GM12864 (cell line): Measurements from ENCODE around the gene MRPL48.

Experiments
- DNase-seq: peaks from one replicate; pipeline ENCODE4 v3.0.0-alpha.2; 2011; ENCODE audit warnings: low read depth
- H3K4me3 ChIP-seq: 2 replicates; pipeline ENCODE4 v1.5.1; 2011; ENCODE audit warnings: mild to moderate bottlenecking, low read depth, low read length, control low read depth
- TF ChIP-seq, protein P1 (sequence below): IDR thresholded peaks from 2 replicates; pipeline ENCODE4 v1.5.1; 2011; ENCODE audit warnings: low read depth, mild to moderate bottlenecking, moderate library complexity, low read length, control low read depth, inconsistent platforms; ENCODE audit errors: missing control alignments

The MRPL48 gene

DNA sequence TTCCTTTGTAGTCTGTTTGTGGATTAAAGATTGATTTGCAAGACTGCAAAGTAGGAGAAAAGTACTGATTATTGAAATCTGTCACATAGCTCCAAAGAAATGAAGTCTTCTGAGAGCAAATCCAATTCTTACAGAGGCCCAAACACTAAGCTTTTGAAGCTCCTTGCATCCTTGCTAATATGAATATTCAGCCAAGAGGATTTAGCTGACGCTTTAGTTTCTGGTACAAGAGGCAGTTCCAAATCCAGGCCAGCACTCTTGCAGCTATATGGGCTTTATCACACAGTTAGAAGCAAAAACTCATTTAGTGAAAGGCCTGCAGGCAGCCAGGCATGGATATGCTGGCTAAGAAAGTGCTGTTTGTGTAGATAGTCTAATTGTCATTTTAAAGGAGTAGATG is 101.9 kb downstream of the MRPL48 start:
- TF ChIP-seq, protein P1, sequence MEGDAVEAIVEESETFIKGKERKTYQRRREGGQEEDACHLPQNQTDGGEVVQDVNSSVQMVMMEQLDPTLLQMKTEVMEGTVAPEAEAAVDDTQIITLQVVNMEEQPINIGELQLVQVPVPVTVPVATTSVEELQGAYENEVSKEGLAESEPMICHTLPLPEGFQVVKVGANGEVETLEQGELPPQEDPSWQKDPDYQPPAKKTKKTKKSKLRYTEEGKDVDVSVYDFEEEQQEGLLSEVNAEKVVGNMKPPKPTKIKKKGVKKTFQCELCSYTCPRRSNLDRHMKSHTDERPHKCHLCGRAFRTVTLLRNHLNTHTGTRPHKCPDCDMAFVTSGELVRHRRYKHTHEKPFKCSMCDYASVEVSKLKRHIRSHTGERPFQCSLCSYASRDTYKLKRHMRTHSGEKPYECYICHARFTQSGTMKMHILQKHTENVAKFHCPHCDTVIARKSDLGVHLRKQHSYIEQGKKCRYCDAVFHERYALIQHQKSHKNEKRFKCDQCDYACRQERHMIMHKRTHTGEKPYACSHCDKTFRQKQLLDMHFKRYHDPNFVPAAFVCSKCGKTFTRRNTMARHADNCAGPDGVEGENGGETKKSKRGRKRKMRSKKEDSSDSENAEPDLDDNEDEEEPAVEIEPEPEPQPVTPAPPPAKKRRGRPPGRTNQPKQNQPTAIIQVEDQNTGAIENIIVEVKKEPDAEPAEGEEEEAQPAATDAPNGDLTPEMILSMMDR, result no peak
- DNase-seq, result no peak
- H3K4me3 ChIP-seq, result no peak overlapping the region

DNA sequence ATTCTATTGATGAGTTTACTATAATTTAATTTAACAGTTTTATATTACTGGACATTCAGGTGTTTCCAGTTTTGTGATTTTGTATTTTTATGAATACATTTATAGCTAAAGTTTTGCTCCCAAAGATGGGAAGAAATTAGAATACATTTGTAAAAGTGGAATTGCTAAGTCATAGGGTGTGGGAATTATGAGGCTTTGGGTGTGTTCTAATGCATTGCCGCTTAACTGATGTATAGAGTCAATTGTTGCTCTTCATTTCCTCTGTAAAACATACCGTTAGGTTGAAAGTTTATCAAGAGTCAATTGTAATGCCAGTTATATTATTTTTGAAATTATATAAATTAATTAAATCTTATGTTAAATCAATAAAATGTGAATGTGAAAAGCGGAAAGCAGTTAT is 105.4 kb downstream of the MRPL48 start:
- TF ChIP-seq, protein P1, result no peak
- no peak for DNase-seq
- H3K4me3 ChIP-seq, result no peak overlapping the region

DNA sequence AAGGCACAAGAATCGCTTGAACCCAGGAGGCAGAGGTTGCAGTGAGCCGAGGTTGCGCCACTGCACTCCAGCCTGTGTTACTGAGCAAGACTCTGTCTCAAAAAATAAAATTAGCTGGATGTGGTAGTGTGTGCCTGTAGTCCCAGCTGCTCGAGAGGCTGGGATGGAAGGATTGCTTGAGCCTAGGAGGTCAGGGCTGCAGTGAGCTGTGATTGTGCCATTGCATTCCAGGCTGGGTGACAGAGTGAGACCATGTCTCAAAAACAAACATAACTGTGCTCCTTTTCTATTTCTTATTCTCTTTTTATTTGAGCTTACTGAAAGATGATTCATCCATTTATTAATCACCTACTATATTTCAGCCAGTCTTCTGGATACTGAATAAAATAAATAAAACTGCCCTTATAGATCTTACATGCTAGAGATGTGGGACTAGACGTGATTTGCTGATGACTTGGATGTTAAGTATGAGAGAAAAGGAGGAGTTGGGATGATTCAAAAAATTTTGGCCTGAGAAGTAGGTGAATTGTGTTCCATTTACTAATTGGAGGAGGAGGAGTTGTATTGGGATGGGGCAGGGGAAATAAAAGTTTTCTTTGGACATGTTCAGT is 107.2 kb downstream of the MRPL48 start:
- no peak for DNase-seq
- H3K4me3 ChIP-seq, result no peak overlapping the region
- TF ChIP-seq, protein P1, result no peak

DNA sequence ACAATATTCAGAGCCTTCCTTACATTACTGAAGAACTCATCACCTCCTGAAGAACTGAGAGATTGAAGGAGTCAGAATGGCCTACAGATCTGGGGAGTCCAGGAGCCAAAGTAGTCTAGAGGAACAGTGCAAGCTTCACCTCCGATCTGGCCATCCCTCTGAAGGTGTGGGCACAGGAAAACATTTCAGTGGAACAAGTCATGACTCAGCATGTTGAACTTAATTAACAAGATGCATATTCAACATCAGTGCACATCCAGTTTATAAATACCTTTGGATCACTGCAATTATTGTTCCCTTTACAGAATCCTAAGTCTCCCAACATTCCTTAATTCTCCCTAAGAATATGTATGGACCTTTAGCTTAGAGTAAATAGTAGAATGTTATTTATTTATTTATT is 114.6 kb downstream of the MRPL48 start:
- no peak for DNase-seq
- TF ChIP-seq, protein P1, result no peak
- no peak overlapping the region for H3K4me3 ChIP-seq

DNA sequence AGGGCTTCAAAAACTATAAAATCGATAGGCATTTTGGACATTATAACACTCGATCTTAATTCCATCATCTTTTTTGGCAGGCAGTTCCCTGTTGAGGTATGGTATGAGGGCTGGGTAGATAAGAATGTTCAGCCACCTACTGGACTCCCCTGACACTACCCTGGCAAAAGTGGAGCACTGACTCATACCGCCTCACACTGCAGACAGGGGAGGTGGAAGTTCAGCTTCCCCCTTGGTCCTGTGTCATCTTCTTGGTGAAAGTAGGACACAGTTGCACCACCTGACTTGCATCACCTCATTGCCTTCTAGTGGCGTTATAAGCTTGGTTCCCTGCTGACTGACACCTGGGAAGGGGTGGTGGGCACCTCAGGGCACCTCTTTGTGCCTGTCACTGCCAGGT is 119.5 kb downstream of the MRPL48 start:
- no peak for DNase-seq
- TF ChIP-seq, protein P1, result no peak
- no peak overlapping the region for H3K4me3 ChIP-seq

DNA sequence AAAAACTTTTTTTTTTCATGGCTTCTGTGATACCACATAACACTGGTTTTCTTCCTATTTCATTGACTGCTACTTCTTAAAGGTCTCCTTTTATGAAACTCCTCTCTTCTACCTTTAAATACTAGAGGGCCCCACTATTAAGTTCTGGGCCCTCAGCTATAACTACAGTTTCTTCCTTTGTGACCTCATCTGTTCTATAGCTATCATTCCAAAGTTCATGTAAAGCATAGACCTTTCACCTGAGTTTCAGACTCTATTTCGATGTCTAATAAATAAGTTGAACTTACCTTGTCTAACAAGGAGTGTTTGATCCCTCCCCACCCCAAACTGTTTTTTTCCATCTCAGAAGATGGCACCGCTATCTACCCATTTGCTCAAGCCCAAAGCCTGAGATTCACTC is 124.4 kb downstream of the MRPL48 start:
- TF ChIP-seq, protein P1, result no peak
- DNase-seq, result no peak
- H3K4me3 ChIP-seq, result no peak overlapping the region

DNA sequence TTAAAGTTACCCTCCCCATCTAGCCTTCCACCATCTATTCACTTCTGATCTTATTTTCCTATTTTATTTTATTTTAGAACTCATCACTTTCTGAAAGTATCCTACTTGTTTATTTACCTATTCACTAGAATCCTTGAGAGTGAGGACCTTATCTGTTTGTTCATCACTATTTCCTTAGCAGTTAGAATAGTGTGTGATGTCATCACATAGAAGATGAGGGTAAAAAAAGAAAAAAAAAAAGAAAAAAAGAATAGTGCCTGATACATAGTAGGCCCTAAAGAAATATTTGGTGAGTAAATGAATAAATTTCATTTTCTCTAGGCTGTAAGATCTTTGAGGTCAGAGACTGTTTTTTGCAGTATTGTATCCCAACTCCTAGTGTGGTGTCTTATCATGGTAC is 125.8 kb downstream of the MRPL48 start:
- DNase-seq, result no peak
- TF ChIP-seq, protein P1, result no peak
- no peak overlapping the region for H3K4me3 ChIP-seq
